GM06990 (cell line): ENCODE results near the gene COQ10B.

ENCODE experiments used
- DNase-seq: peaks from one replicate; pipeline ENCODE4 v3.0.0-alpha.2; 2011; ENCODE audit not compliant: insufficient read length; ENCODE audit errors: extremely low read depth
- H3K27me3 ChIP-seq: replicated peaks from 2 replicates; pipeline ENCODE4 v1.6.0; 2011; ENCODE audit warnings: low read length; ENCODE audit not compliant: control insufficient read depth, insufficient read depth
- H3K36me3 ChIP-seq: 2 replicates; pipeline ENCODE4 v1.5.1; 2011; ENCODE audit warnings: low read length; ENCODE audit not compliant: control insufficient read depth, insufficient read depth
- H3K4me3 ChIP-seq: replicated peaks from 2 replicates; pipeline ENCODE4 v1.5.1; 2011; ENCODE audit warnings: low read depth, mild to moderate bottlenecking, control low read depth, low read length
- CTCF ChIP-seq: IDR thresholded peaks from 2 replicates; pipeline ENCODE4 v1.5.1; 2011; ENCODE audit warnings: low read length, control low read depth, mild to moderate bottlenecking, inconsistent platforms; ENCODE audit not compliant: insufficient read depth, poor library complexity, severe bottlenecking

Gene COQ10B

DNA sequence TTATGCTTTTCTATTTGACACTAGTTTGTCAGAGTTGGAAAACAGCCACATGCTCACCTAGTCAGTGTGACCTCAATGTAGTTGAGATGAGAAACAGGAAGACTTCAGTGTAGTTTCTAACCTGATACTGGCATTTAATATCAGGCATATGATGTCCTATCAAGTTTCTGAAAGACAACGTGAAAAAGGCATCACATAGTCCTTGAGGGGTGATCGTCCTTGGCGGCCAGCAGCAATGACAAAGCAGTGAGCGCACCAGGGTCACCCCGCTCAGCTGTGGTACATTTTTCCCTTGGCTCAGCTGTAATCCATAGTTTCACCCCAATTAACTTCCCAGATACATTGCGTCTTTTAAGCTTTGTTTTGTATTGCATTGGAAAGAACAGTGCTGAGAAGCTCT is 51.2 kb downstream of the COQ10B start:
- no peak for DNase-seq
- H3K36me3 ChIP-seq: peaks cover 8% of the 10 kb centered on the region
- H3K4me3 ChIP-seq: no peak overlapping the region

DNA sequence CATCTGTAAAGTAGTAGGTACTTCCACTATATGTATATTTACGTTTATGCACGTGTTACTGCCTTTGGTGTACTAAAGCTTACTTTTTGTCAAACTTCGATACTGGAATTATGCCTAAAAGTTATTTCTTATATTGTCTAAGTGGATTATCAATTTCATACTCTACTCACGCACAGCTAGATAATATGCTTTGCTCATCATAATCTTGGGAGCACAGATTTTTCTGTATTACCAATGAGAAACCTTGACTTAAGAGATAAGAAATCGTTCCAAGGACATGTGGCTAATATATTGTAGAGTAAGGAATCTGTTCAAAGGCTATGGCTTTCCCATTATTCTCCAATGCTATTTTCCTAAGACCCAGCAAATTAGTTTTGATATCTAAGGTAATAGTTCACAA is 53.3 kb downstream of the COQ10B start:
- DNase-seq: no peak
- peaks cover 8% of the 10 kb centered on the region for H3K36me3 ChIP-seq
- no peaks in the 10 kb centered on the region for H3K27me3 ChIP-seq
- H3K4me3 ChIP-seq: no peak overlapping the region
- no peak for TF ChIP-seq CTCF

More for the DNA sequence above, 51.2 kb downstream of the COQ10B start:
- H3K27me3 ChIP-seq: no peaks in the 10 kb centered on the region
- TF ChIP-seq CTCF: no peak

- Histone ChIP-seq H3K27me3 (no peaks in the 10 kb centered on the region), H3K36me3 (no peaks in the 10 kb centered on the region), H3K4me3 (no peak overlapping the region)
- no peak for TF ChIP-seq CTCF
- no peak for DNase-seq
Observed at GRCh38 chr2:197513915-197514314, 60.6 kb downstream of the COQ10B start.

GRCh38 chr2:197514754-197515153 is 61.4 kb downstream of the COQ10B start:
- Histone ChIP-seq H3K27me3 (no peaks in the 10 kb centered on the region), H3K4me3 (peak overlapping the region; percentile 92; the same call in 1 of the 2 replicates), H3K36me3 (no peaks in the 10 kb centered on the region)
- TF ChIP-seq CTCF: no peak
- DNase-seq: no peak

- H3K4me3 ChIP-seq: peak overlapping the region; percentile 92
- TF ChIP-seq CTCF: no peak
- H3K36me3 ChIP-seq: no peaks in the 10 kb centered on the region
- no peak for DNase-seq
- H3K27me3 ChIP-seq: no peaks in the 10 kb centered on the region
Observed at GRCh38 chr2:197515315-197515738, 62.0 kb downstream of the COQ10B start.

GRCh38 chr2:197515739-197516392 is 62.5 kb downstream of the COQ10B start, which contains the start of gene MOB4:
MOB4 (plus strand) TSS chr2:197516066; CDS start chr2:197516087, 21 bp downstream.
- Histone ChIP-seq H3K36me3 (no peaks in the 10 kb centered on the region), H3K4me3 (peak within 1 kb of the TSS; percentile 92), H3K27me3 (no peaks in the 10 kb centered on the region)
- no peak for TF ChIP-seq CTCF
- peak; percentile 99 for DNase-seq
